HG02885 (cell line): ENCODE data around the gene TMEM120A.

Source experiments
- ATAC-seq: cut with Tn5 transposase; IDR thresholded peaks from one replicate; pipeline ENCODE4 v1.9.1; 2021; ENCODE audit warnings: mild to moderate bottlenecking; ENCODE audit not compliant: unreplicated experiment, poor library complexity

Gene TMEM120A

DNA sequence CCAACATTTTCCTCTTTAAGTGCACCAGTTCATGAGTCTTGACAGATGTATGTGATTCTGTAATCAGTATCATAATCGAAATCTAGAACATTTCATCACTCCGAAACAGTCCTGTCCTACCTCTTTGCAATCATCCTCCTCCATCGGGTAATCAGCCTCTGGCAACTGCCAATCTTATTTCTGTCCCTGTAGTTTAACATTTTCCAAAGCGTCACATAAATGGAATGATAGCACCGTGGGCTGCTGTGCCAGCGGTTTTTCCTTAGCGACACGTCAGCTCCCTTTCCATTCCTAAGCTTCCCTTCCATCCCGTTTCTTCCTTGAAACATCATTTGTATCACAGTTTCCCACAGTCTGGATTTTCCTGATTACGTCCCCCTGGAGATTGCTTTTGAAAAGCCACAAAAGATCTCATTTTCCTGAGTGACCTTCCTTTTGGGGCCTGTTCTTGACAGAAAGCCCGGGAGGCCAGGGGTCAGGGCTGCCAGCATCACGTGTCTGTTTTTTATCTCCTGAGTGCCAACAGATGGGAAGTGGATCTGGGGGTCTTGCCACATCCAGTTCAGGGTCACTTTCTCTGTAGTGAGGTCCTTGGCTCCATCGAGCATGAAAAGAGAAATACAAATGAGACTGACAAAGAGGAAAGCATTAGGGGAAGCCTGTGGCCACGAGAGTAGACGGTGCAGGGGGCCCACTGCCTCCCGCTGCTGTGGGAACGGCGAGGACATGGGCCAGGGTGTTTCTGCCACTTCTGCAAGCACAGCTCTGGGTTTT is 31.6 kb downstream of the TMEM120A start:
- ATAC-seq: no peak

GRCh38 chr7:75961218-75961617 is 33.2 kb downstream of the TMEM120A start:
- no peak for ATAC-seq

- no peak for ATAC-seq
These were observed 34.0 kb downstream of the TMEM120A start for GRCh38 chr7:75960372-75960771.

DNA sequence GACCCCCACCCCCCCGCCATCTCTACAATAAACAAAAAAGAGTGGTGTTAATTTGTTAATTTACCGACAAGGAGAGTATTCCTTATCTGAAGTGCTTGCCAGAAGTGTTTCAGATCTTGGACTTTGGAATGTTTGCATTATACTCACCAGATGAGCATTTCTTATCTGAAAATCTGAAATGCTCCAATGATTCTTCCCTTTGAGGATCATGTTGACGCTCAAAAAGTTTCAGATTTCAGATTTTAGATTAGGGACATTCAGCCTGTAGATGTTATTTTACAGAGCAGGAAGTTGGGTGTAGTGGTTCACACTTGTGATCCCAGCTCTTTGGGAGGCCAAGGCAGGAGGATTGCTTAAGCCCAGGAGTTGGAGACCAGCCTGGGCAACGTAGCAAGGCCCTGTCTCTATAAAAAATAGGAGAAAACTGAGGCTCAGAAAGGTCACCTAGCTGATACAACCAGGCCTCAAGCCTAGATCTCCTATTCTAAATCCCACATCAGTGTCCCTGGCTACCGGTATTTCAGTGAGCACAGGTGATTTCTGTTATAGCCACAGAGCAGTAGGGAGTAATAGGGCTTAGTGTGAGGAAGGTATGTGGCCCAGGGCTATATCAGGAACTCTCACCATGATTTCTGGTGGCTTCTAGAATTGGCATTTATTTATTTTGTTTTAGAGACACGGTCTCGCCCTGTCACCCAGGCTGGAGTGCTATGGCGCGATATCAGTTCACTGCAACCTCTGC is 35.4 kb downstream of the TMEM120A start:
- no peak for ATAC-seq

DNA sequence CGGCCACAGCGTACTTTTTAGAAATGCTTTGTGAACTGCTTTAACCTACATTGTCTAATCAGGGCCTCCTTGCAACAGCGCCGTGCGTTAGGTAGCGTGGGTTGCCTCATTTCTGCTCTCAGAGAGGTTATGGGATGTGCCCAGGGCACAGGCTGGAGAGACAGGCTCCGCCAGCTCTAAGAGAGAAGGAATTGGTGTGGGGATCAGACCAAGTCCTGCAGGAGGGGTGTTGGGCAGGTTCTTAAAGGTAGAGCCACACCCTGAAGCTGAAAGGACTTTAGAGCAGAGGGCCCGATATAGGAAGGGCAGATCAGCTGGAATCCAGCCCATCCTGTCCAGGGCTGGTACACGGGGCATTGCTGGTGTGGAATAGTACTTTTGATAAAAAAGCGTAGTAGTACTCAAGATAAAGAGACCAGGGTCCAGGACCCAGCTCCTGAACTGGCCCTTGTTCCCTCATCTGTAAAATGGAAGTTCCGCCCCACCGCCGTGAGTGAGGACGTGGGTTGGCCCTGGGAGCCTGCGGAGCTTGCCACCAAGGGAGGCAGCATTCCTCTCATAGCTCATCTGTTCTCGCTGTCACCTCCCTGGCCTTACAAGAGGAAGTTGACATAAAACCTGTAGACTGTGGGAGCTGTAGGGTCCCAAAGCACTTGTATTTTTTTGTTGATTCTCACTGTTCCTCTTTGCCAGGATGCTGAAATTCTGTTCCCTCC is 37.2 kb downstream of the TMEM120A start:
- no peak for ATAC-seq

DNA sequence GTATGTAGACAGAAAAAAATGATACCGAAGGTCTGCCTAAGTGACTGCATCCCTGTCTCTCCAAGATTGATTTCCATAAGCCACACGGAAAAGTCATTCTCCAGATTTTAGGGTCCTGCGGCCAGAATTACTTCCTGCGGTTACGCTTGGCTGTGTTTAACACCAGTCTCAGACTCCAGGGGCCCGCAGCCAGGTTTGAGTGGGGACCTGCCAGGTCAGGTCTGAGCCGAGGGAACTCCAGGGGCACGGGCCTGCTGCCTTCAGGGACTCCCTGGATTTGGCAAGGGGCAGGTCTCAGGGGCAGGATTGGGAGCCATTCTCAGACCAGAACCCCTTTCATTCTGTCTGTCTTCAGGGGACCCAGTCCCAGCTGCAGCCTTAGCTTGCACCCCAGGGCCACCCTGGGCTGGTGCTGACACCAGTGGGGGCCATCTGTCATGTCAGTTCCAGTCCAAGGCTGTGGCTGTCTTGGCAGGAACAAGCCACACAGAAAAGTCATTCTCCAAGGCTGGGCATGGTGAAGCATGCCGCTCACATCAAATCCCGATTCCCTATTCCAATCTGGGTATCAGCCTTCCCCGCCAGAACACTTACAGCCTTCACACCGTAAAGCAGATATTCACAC is 39.0 kb downstream of the TMEM120A start:
- no peak for ATAC-seq

DNA sequence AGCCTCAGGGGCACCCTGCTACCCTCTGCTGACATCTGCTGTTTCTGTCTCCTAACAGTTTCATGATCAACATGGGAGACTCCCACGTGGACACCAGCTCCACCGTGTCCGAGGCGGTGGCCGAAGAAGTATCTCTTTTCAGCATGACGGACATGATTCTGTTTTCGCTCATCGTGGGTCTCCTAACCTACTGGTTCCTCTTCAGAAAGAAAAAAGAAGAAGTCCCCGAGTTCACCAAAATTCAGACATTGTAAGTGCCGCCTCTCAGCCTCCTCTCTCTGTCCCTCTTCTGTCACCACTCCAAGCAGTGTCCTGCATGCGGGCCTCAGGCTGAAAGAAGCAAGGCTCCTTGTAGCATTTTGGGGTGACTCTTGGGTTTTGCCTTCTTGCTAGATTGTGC is 40.5 kb downstream of the TMEM120A start:
- ATAC-seq: no peak

GRCh38 chr7:75953431-75953830 is 41.0 kb downstream of the TMEM120A start:
- no peak for ATAC-seq

- no peak for ATAC-seq
These were observed 42.9 kb downstream of the TMEM120A start for GRCh38 chr7:75951506-75951905.

DNA sequence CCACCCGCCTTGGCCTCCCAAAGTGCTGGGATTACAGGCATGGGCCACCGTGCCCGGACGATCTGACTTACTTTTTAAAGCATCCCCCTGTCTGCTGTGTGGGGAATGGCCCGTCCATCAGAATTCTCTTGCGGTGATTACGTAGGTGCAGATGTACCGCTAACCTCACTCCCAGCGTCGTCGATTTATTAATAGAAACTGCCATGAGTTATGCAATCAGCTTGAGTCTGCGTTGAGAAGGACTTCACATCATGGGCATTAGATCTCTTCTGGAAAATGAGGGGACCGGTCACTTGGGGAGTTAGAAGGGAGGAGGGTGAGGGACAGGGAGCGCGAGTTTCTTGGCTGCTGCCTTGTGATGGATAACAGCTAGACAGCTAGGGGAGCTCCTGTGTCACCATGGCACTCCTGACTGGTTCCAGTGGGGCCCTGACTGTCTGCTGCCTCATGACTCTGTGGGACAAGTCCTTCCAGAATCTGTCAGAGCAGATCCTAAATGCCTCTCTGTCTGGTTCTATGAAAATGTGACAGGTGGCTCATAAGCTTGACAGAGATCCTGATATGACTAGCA is 44.2 kb downstream of the TMEM120A start:
- ATAC-seq: no peak

DNA sequence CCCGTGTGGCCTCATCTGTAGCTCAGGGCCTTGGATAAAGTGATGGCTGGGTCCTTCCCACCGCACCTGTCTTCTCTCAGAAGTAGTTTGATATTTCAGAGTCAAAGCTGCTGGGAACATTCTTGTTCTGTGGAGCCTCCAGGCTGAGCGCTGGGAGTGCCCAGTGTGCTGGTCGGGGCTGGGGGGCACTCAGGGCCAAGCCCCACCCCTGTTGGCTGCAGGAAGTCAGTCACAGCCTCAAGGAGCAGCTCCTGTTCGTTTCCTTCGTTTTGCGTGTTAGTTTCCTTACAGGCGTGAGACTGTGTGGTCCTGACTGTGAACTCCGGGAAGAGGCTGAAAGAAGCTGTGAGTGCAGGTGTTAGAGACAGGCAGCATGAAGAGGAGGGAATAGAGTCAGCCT is 46.2 kb downstream of the TMEM120A start:
- no peak for ATAC-seq

DNA sequence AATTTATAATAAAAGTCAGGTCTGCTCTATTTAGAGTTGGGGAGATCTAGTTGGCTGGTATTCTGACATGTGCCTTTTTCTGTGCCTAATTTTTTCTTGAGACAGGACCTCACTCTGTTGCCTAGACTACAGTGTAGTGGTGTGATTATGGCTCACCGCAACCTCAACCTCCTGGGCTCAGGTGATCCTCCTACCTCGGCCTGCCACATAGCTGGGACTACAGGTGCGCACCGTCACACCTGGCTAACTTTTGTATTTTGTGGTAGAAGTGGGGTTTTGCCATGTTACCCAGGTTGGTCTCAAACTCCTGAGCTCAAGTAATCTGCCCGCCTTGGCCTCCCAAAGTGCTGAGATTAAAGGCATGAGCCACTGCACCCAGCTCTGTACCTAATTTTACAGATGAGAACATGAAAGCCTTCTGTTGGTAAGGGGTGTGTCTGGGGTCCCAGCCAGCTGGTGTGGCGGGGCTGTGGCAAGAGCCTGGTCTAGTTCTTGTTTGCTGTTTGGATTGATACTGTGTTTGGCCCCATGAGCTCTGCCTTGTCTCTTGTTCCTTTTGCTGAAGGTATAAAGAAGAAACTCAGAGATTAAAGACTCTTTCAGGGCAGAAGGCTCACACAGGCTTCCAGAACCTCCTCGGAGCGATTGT is 48.1 kb downstream of the TMEM120A start:
- no peak for ATAC-seq

- peak; percentile 54 for ATAC-seq
These were observed 48.9 kb downstream of the TMEM120A start for GRCh38 chr7:75945297-75946168.

- no peak for ATAC-seq
These were observed 49.9 kb downstream of the TMEM120A start for GRCh38 chr7:75944507-75944906.

- no peak for ATAC-seq
These were observed 50.5 kb downstream of the TMEM120A start for GRCh38 chr7:75943864-75944263.

GRCh38 chr7:75938921-75939320 is 55.5 kb downstream of the TMEM120A start:
- ATAC-seq: no peak

DNA sequence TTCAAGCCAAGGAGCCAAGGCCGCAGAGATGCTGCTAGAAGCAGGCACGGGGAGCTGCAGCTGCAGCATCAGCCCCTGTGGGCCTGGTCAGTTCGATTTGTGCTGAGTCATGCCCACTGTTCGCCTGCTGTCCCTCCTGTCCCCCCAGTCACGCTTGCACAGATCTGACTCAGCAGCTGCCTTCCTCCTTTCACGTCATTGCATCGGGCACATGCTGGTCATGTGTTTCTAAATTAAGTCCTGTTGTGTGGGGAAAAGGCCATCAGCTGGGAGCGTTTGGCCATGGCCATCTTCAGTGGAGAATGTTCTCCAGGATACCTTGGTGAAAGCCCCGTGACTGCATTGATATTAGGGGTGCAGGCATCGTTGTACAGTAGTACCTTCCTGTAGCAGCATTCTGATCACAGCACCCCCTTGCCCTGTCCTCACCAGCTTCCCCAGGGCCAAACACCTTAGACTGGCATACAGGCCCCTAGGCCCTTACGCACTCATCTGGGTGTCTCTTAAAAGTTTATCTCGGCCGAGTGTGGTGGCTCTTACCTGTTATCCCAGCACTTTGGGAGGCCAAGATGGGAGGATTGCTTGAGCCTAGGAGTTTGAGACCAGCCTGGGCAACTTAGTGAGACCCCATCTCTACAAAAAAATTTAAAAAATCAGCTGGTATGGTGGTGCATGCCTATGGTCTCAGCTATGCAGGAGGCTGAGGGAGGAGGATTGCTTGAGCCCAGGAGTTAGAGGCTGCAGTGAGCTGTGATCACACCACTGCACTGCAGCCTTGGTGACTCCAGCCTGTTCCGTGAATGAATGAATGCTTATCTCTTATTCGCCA is 56.2 kb downstream of the TMEM120A start:
- no peak for ATAC-seq
